UCSD-AML1 (cell line): ENCODE data around the gene OR5W2.
"Not testable (repeated sequence)": the region's sequence is repeated elsewhere in the genome, so short reads cannot be mapped to it uniquely, and the experiment has no call there.

ENCODE experiments used
- DNase-seq: peaks from one replicate; lab custom pipeline; 2025; ENCODE audit not compliant: unreplicated experiment; lab: John Stamatoyannopoulos, UW

Gene OR5W2

GRCh38 chr11:55914482-55914881 lies at the start of gene OR5W2:
Gene OR5W2 (minus strand): TSS chr11:55914582. CDS start chr11:55914582, 0 bp downstream.
- no peak for DNase-seq

DNA sequence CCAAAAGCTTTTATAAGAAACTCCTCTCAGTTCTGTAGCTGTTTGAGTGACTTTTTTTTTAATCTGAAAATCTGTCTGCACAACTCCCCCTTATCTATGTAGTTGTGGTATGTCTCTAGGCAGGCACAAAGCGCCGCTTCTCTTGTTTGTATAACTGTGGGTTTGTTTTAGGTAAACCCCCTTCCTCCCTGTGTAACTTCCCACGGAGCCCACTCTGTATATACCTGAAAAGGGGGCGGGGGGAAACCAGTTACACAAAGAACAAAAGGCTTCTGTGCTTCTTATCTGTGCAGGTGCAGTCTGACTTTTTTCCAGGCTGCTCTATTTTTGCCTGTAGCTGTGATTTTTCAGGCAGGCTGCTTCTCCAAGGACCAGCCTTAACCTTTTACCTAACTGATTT lies 42.1 kb upstream of the OR5W2 start:
- DNase-seq: no peak

GRCh38 chr11:55949330-55949729 lies 34.9 kb upstream of the OR5W2 start:
- DNase-seq: peak; percentile 5

DNA sequence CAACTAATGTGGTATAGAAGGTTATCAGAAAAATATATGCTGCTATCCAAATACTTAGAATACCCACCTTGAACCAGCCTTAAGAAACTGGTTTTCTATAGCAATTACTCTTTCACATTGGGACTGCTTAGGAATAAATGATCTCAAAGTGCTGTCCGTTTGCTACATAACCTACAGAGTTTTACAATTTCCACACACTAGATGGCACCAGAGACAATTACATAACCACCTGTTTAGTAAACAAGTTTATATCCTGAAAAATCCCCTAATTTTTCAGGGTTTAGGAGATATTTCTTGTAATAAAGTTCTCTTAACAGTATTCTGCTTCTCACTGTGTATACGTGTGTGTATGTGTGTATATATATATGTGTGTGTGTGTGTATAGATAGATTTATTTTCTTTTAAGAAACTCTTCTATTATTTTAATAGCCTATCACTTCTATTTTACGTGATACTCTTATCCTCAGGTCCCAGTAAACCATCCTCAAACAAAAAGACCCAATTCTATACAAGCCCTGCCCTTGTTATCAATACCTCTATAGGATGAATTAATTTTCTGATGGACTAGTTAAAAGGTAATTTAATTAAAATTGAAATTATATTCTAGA lies 28.5 kb upstream of the OR5W2 start:
- DNase-seq: no peak

GRCh38 chr11:55936300-55936699 lies 21.9 kb upstream of the OR5W2 start, which contains the start of gene OR5I1:
Gene OR5I1 (minus strand): TSS chr11:55936400. CDS start chr11:55936400, 0 bp downstream.
- DNase-seq: no peak

DNA sequence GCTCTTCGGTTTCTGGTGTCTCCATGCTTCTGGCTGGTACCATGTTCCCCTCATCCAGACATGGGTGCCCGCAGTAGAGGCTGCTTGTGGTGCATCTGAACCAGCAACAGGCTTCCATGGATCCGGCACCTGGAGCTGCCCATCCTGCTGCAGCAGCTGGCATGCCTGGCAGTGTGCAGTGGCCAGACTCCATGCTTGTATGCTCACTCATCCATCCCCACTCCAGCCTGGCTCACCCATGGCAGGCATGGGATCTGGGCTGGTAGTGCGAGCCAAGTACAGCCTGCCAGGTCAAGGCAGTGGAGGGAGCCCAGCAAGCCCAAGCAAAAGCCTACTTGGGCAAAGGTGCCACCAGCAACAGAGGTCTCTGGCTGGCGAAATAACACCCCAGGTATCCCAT lies 6.2 kb upstream of the OR5W2 start:
- DNase-seq: no peak

- no peak for DNase-seq
These were observed 12.1 kb downstream of the OR5W2 start for GRCh38 chr11:55902308-55902707.

DNA sequence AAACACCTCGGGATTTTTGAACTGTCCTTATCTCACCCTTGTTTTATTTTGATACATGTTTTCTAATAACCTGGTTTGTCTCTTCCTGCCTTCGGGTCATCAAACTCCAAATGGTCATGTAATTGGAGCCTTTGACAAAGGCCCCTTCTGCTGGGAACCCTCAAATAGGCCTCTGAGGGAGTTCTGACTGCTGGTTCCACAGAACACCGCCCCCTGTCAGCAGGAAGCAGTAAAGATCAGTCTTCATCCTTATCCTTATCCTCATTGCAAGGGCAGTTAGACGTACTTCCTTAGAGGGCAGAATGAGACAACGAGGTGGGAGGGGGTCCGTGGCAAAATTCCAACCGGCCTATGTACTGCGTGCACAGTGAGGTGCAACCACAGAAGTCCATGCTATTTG lies 19.2 kb downstream of the OR5W2 start:
- no peak for DNase-seq

DNA sequence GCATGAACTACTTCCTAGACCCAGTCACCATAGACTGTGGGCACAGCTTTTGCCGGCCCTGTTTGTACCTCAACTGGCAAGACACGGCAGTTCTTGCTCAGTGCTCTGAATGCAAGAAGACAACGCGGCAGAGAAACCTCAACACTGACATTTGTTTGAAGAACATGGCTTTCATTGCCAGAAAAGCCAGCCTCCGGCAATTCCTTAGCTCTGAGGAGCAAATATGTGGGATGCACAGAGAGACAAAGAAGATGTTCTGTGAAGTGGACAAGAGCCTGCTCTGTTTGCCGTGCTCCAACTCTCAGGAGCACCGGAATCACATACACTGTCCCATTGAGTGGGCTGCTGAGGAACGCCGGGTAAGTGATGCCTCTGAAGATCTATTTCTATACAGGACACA lies 28.9 kb downstream of the OR5W2 start:
- DNase-seq: not testable (repeated sequence)

- not testable (repeated sequence) for DNase-seq
These were observed 29.4 kb downstream of the OR5W2 start for GRCh38 chr11:55884995-55885394.

GRCh38 chr11:55882997-55883396 lies 31.4 kb downstream of the OR5W2 start, which contains the start of gene TRIM51:
Gene TRIM51 (plus strand): TSS chr11:55883297. CDS start chr11:55885429, 2,132 bp downstream.
- not testable (repeated sequence) for DNase-seq

- DNase-seq: not testable (repeated sequence)
These were observed 41.2 kb downstream of the OR5W2 start for GRCh38 chr11:55873146-55873545.

GRCh38 chr11:55872731-55873130 lies 41.7 kb downstream of the OR5W2 start:
- not testable (repeated sequence) for DNase-seq

DNA sequence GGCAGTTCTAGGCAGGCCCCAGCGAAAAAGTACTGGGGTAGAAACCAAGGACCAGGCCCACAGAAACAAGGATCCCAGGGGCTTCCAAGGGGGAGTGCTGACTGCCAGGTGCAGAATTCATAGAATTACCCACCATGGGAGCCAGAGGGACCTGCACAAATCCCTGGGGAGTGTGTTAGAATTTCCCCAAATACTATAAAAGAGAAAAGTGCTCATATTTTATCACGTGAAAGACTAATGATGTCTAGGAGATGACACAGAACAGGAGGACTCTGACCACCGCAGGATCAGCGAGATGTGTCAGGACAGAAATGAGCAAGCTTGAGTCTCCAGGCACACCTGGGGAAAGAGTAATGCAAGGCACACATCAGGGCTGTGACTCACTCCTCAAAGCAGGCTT lies 47.0 kb downstream of the OR5W2 start:
- DNase-seq: not testable (repeated sequence)
